WTC11 (cell line): ENCODE results near the gene KXD1. TPM values are rescaled to one million over a fixed set of nuclear protein-coding genes. Genes with fewer than 3 reads are reported as not detected.

Source experiments
- ATAC-seq: fragments of 200-7000 bp; cut with Tn5 transposase; 2 replicates; pipeline ENCODE4 v1.10.0; 2021; ENCODE audit warnings: mild to moderate bottlenecking, moderate library complexity
- CTCF ChIA-PET: fragments of 300-600 bp; sonication (Branson Sonifier 250); formaldehyde crosslinking; loops from one replicate; lab custom pipeline; 2021; ENCODE audit warnings: antibody characterized with exemption; lab: Charles Lee
- POLR2A ChIA-PET: fragments of 350-600 bp; sonication (Branson Sonifier 250); formaldehyde crosslinking; loops from one replicate; lab custom pipeline; 2021; ENCODE audit warnings: antibody characterized with exemption; lab: Charles Lee
- DNase-seq: peaks from one replicate; pipeline ENCODE4 v3.0.0; 2021; ENCODE audit warnings: low spot score
- H3K27ac Mint-ChIP-seq: 2 replicates; pipeline ENCODE4 v1.8.0; 2021; ENCODE audit warnings: mixed read lengths
- H3K27me3 Mint-ChIP-seq: 2 replicates; pipeline ENCODE4 v1.8.0; 2021; ENCODE audit warnings: low read depth, mild to moderate bottlenecking, moderate library complexity, mixed read lengths
- H3K36me3 Mint-ChIP-seq: 2 replicates; pipeline ENCODE4 v1.8.0; 2021; ENCODE audit warnings: mixed read lengths
- H3K4me1 Mint-ChIP-seq: 2 replicates; pipeline ENCODE4 v1.8.0; 2022; ENCODE audit warnings: mixed read lengths
- H3K4me3 Mint-ChIP-seq: 2 replicates; pipeline ENCODE4 v1.8.0; 2021; ENCODE audit warnings: mild to moderate bottlenecking, moderate library complexity, mixed read lengths
- H3K9me3 Mint-ChIP-seq: 2 replicates; pipeline ENCODE4 v1.8.0; 2021; ENCODE audit warnings: mixed read lengths
- ARID4B ChIP-seq: sonication (generic); formaldehyde crosslinking; IDR thresholded peaks from 2 replicates; pipeline ENCODE4 v1.8.0; 2023; ENCODE audit warnings: missing genetic modification reagents, mild to moderate bottlenecking, borderline replicate concordance
- CDX4 ChIP-seq: fragments of 250-450 bp; sonication (Bioruptor Pico); IDR thresholded peaks from 2 replicates; pipeline ENCODE4 v1.9.0; 2021; ENCODE audit warnings: moderate library complexity, mild to moderate bottlenecking, inconsistent platforms, borderline replicate concordance
- CREB1 ChIP-seq: sonication (generic); formaldehyde crosslinking; IDR thresholded peaks from 2 replicates; pipeline ENCODE4 v1.8.0; 2023; ENCODE audit warnings: mild to moderate bottlenecking, missing genetic modification reagents
- CREM ChIP-seq: sonication (generic); formaldehyde crosslinking; IDR thresholded peaks from 2 replicates; pipeline ENCODE4 v1.8.1; 2022; ENCODE audit warnings: mild to moderate bottlenecking, missing genetic modification reagents, moderate library complexity
- CTCF ChIP-seq: fragments of 200-600 bp; IDR thresholded peaks from 2 replicates; pipeline ENCODE4 v1.8.0; 2022; ENCODE audit warnings: antibody characterized with exemption
- E2F1 ChIP-seq: sonication (generic); formaldehyde crosslinking; IDR thresholded peaks from 2 replicates; pipeline ENCODE4 v1.8.0; 2022; ENCODE audit warnings: mild to moderate bottlenecking, missing genetic modification reagents
- E2F5 ChIP-seq: sonication (generic); formaldehyde crosslinking; IDR thresholded peaks from 2 replicates; pipeline ENCODE4 v1.8.1; 2022; ENCODE audit warnings: mild to moderate bottlenecking, moderate library complexity, missing genetic modification reagents
- ELF4 ChIP-seq: sonication (generic); formaldehyde crosslinking; IDR thresholded peaks from 2 replicates; pipeline ENCODE4 v1.8.1; 2022; ENCODE audit warnings: low read depth, mild to moderate bottlenecking, moderate library complexity, missing genetic modification reagents
- FOXP1 ChIP-seq: sonication (generic); formaldehyde crosslinking; IDR thresholded peaks from 2 replicates; pipeline ENCODE4 v1.8.0; 2022; ENCODE audit warnings: missing genetic modification reagents, mild to moderate bottlenecking, moderate library complexity, borderline replicate concordance
- HMGXB4 ChIP-seq: sonication (generic); formaldehyde crosslinking; IDR thresholded peaks from 2 replicates; pipeline ENCODE4 v1.8.1; 2023; ENCODE audit warnings: mild to moderate bottlenecking, moderate library complexity, missing genetic modification reagents
- MAX ChIP-seq: sonication (generic); formaldehyde crosslinking; IDR thresholded peaks from 2 replicates; pipeline ENCODE4 v1.8.0; 2022; ENCODE audit warnings: mild to moderate bottlenecking, missing genetic modification reagents
- MLX ChIP-seq: sonication (generic); formaldehyde crosslinking; IDR thresholded peaks from 2 replicates; pipeline ENCODE4 v1.8.1; 2023; ENCODE audit warnings: mild to moderate bottlenecking, missing genetic modification reagents, moderate library complexity
- NFE2L1 ChIP-seq: sonication (generic); formaldehyde crosslinking; IDR thresholded peaks from 2 replicates; pipeline ENCODE4 v1.8.1; 2023; ENCODE audit warnings: missing genetic modification reagents
- TEAD1 ChIP-seq: sonication (generic); formaldehyde crosslinking; IDR thresholded peaks from 2 replicates; pipeline ENCODE4 v1.8.0; 2022; ENCODE audit warnings: mild to moderate bottlenecking, missing genetic modification reagents
- USF1 ChIP-seq: sonication (generic); formaldehyde crosslinking; IDR thresholded peaks from 2 replicates; pipeline ENCODE4 v1.8.0; 2022; ENCODE audit warnings: mild to moderate bottlenecking, missing genetic modification reagents
- ZNF219 ChIP-seq: sonication (generic); formaldehyde crosslinking; IDR thresholded peaks from 2 replicates; pipeline ENCODE4 v1.8.0; 2023; ENCODE audit warnings: missing genetic modification reagents, mild to moderate bottlenecking, borderline replicate concordance
- ZNF281 ChIP-seq: sonication (generic); formaldehyde crosslinking; IDR thresholded peaks from 2 replicates; pipeline ENCODE4 v1.8.0; 2023; ENCODE audit warnings: mild to moderate bottlenecking, missing genetic modification reagents
- total RNA-seq: library from RNA; stranded (reverse); gene quantifications from 3 replicates; pipeline ENCODE4 v1.2.3, GENCODE V29; 2021

Gene KXD1
- total RNA-seq, 1 experiment from 2014 or later: 136 TPM

GRCh38 chr19:18590273-18591272, 32.9 kb downstream of the KXD1 start:
- ChIA-PET CTCF (interaction anchor here (0.6 to 4.5 kb wide), 29 partner anchors 10 to 396 kb away, joined by 3 to 39 read pairs (median 5); partner anchors contain the start of genes ELL, ISYNA1 and UBA52), POLR2A (interaction anchor here (0.6 to 2.5 kb wide), 8 partner anchors 9 to 106 kb away, joined by 3 to 18 read pairs (median 4); partner anchors contain the start of genes KXD1 and UBA52)
- 0 out of 2 replicates have a peak, but pooled peaks cover 3% of the 10 kb centered on the region for H3K9me3 Mint-ChIP-seq
- H3K4me1 Mint-ChIP-seq: peaks cover 39% of the 10 kb centered on the region
- ATAC-seq (peak; percentile 56), DNase-seq (peak; percentile 98)
- peaks cover 5% of the 10 kb centered on the region; the same call in 1 of the 2 replicates for H3K27me3 Mint-ChIP-seq
- 0 out of 2 replicates have a peak, but pooled peaks cover 3% of the 10 kb centered on the region for H3K36me3 Mint-ChIP-seq
- H3K27ac Mint-ChIP-seq: peak overlapping the region; percentile 98
- peak overlapping the region; percentile 86 for H3K4me3 Mint-ChIP-seq
- peak; percentile 85; the same call in 1 of the 2 replicates for TF ChIP-seq CREM (CRISPR knock-in tag)
- TF ChIP-seq ZNF281: no peak
- TF ChIP-seq TEAD1 (CRISPR knock-in tag): peak; percentile 75
- no peak for TF ChIP-seq MLX (CRISPR knock-in tag)
- TF ChIP-seq E2F5 (CRISPR knock-in tag): peak; percentile 26; the same call in 1 of the 2 replicates
- TF ChIP-seq HMGXB4: 0 out of 2 replicates have a peak, but pooled peaks have one; percentile 19
- TF ChIP-seq MAX (CRISPR knock-in tag): peak; percentile 74; the same call in 1 of the 2 replicates
- no peak for TF ChIP-seq ZNF219
- no peak for TF ChIP-seq FOXP1 (CRISPR knock-in tag)
- 0 out of 2 replicates have a peak, but pooled peaks have one; percentile 20 for TF ChIP-seq E2F1 (CRISPR knock-in tag)
- TF ChIP-seq CREB1 (CRISPR knock-in tag): peak; percentile 59; the same call in 1 of the 2 replicates
- TF ChIP-seq ELF4 (CRISPR knock-in tag): peak; percentile 64; the same call in 1 of the 2 replicates
- no peak for TF ChIP-seq USF1 (CRISPR knock-in tag)
- TF ChIP-seq ARID4B (CRISPR knock-in tag): no peak; the same call in 1 of the 2 replicates
- TF ChIP-seq NFE2L1 (CRISPR knock-in tag): peak; percentile 48; the same call in 1 of the 2 replicates
- TF ChIP-seq CDX4 (CRISPR knock-in tag): no peak
- TF ChIP-seq CTCF: peak; percentile 38; the same call in 1 of the 2 replicates
